Activated CD8-positive, alpha-beta T cell treated with anti-CD3 and anti-CD28 coated beads for 36 hours (primary cell): ENCODE measurements around the gene SERPINB6. TPM values are rescaled to one million over a fixed set of nuclear protein-coding genes. Genes with fewer than 3 reads are reported as not detected.

Experiments
- ATAC-seq: fragments of 200-7000 bp; cut with Tn5 transposase; one replicate; pipeline ENCODE4 v1.10.0; 2021; ENCODE audit warnings: mild to moderate bottlenecking, moderate library complexity
- CTCF ChIA-PET: fragments of 350-600 bp; sonication (Branson Sonifier 250); formaldehyde crosslinking; loops from one replicate; lab custom pipeline; 2021; ENCODE audit warnings: antibody characterized with exemption; lab: Charles Lee
- POLR2A ChIA-PET: fragments of 350-600 bp; sonication (Branson Sonifier 250); formaldehyde crosslinking; loops from one replicate; lab custom pipeline; 2021; ENCODE audit warnings: antibody characterized with exemption; lab: Charles Lee
- DNase-seq: peaks from one replicate; pipeline ENCODE4 v3.0.0-alpha.2; 2020
- H3K27ac Mint-ChIP-seq: one replicate; pipeline ENCODE4 v1.8.0; 2021; ENCODE audit warnings: mild to moderate bottlenecking, mixed read lengths
- H3K27me3 Mint-ChIP-seq: one replicate; pipeline ENCODE4 v1.8.0; 2021; ENCODE audit warnings: mixed read lengths
- H3K36me3 Mint-ChIP-seq: one replicate; pipeline ENCODE4 v1.8.0; 2021; ENCODE audit warnings: low read depth, mixed read lengths
- H3K4me1 Mint-ChIP-seq: one replicate; pipeline ENCODE4 v1.8.0; 2021; ENCODE audit warnings: low read depth, mixed read lengths
- H3K4me3 Mint-ChIP-seq: one replicate; pipeline ENCODE4 v1.8.0; 2021; ENCODE audit warnings: mild to moderate bottlenecking, moderate library complexity, mixed read lengths
- H3K9me3 Mint-ChIP-seq: one replicate; pipeline ENCODE4 v1.8.0; 2021; ENCODE audit warnings: mixed read lengths
- CTCF ChIP-seq: fragments of 200-600 bp; IDR thresholded peaks from one replicate; pipeline ENCODE4 v1.8.0; 2022; ENCODE audit warnings: antibody characterized with exemption, mild to moderate bottlenecking
- intact Hi-C: fragments of 100-400 bp; cut with micrococcal nuclease; formaldehyde crosslinking; loops from one replicate; pipeline ENCODE4 v1.10.0; 2022
- total RNA-seq, 2 experiments: library from RNA; stranded (reverse); gene quantifications; one replicate each; pipeline ENCODE4 v1.2.3, GENCODE V29; 2021

The SERPINB6 gene
- total RNA-seq, 2 experiments from 2014 or later, result 52.2 to 53.8 TPM

GRCh38 chr6:3016473-3017280 lies 45.3 kb upstream of the SERPINB6 start:
- Mint-ChIP-seq H3K36me3 (peaks cover 56% of the 10 kb centered on the region), H3K9me3 (peaks cover 8% of the 10 kb centered on the region), H3K4me3 (no peak overlapping the region), H3K27ac (no peak overlapping the region), H3K4me1 (peaks cover 10% of the 10 kb centered on the region), H3K27me3 (no peaks in the 10 kb centered on the region)
- intact Hi-C loops, result no loop called here
- CTCF ChIA-PET, result interaction anchor here (1.5 kb wide), 1 partner anchor 15 kb away, joined by 4 read pairs; no protein-coding TSS in a partner anchor
- no peak for DNase-seq
- ATAC-seq, result no peak
- POLR2A ChIA-PET, result no interaction called here
- TF ChIP-seq CTCF, result no peak

- H3K4me1 Mint-ChIP-seq, result peaks cover 9% of the 10 kb centered on the region
- ChIA-PET POLR2A (interaction anchor here (0.6 to 1.0 kb wide), 3 partner anchors 9 to 16 kb away, joined by 3 read pairs; no protein-coding TSS in a partner anchor), CTCF (no interaction called here)
- intact Hi-C loops, result no loop called here
- H3K36me3 Mint-ChIP-seq, result peaks cover 63% of the 10 kb centered on the region
- no peak overlapping the region for H3K27ac Mint-ChIP-seq
- H3K27me3 Mint-ChIP-seq, result no peaks in the 10 kb centered on the region
- ATAC-seq (no peak), DNase-seq (no peak)
- H3K4me3 Mint-ChIP-seq, result no peak overlapping the region
- no peak for TF ChIP-seq CTCF
- H3K9me3 Mint-ChIP-seq, result peaks cover 18% of the 10 kb centered on the region
These were observed 43.8 kb upstream of the SERPINB6 start for GRCh38 chr6:3015144-3015543.

GRCh38 chr6:3014675-3015066 lies 43.3 kb upstream of the SERPINB6 start:
- H3K4me1 Mint-ChIP-seq, result peaks cover 7% of the 10 kb centered on the region

GRCh38 chr6:3013901-3014674 lies 42.7 kb upstream of the SERPINB6 start:
- no peak overlapping the region for H3K4me3 Mint-ChIP-seq
- ATAC-seq, result no peak
- H3K27ac Mint-ChIP-seq, result no peak overlapping the region
- ChIA-PET CTCF (no interaction called here), POLR2A (interaction anchor here (0.6 to 1.0 kb wide), 3 partner anchors 9 to 248 kb away, joined by 3 read pairs; no protein-coding TSS in a partner anchor)
- H3K36me3 Mint-ChIP-seq, result peaks cover 65% of the 10 kb centered on the region
- intact Hi-C loops, result no loop called here
- H3K4me1 Mint-ChIP-seq, result peaks cover 3% of the 10 kb centered on the region
- H3K9me3 Mint-ChIP-seq, result peaks cover 21% of the 10 kb centered on the region
- DNase-seq, result no peak
- TF ChIP-seq CTCF, result no peak
- H3K27me3 Mint-ChIP-seq, result no peaks in the 10 kb centered on the region

More at GRCh38 chr6:3014675-3015066, 43.3 kb upstream of the SERPINB6 start:
- peaks cover 21% of the 10 kb centered on the region for H3K9me3 Mint-ChIP-seq
- no peak overlapping the region for H3K4me3 Mint-ChIP-seq
- DNase-seq (no peak), ATAC-seq (no peak)
- H3K27me3 Mint-ChIP-seq, result no peaks in the 10 kb centered on the region
- H3K36me3 Mint-ChIP-seq, result peaks cover 63% of the 10 kb centered on the region
- intact Hi-C loops, result no loop called here
- CTCF ChIA-PET, result no interaction called here
- POLR2A ChIA-PET, result interaction anchor here (0.6 to 1.0 kb wide), 3 partner anchors 9 to 17 kb away, joined by 3 read pairs; no protein-coding TSS in a partner anchor
- no peak for TF ChIP-seq CTCF
- no peak overlapping the region for H3K27ac Mint-ChIP-seq
